Measurements from ENCODE around the gene LPP.

DNA sequence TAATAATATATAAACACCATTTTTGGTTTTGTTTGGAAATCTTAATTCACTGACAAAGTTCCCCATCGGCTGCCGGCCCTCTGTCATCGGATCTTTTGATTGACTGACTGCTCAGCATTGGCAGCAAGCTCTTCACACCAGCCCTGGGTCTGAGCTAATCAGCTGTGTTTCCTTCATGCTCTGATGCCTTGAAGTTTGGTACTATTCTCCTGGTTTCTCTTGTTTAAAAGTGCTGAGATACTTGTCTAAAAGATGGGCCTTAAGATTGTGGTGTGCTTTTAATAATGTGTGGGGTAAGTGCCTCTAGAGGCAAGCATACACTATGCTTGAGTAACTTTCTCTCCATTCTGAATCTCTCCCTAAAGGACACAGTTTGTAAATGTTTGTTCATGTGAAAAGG lies 602.3 kb downstream of the LPP start:
- TF ChIP-seq, protein P1, sequence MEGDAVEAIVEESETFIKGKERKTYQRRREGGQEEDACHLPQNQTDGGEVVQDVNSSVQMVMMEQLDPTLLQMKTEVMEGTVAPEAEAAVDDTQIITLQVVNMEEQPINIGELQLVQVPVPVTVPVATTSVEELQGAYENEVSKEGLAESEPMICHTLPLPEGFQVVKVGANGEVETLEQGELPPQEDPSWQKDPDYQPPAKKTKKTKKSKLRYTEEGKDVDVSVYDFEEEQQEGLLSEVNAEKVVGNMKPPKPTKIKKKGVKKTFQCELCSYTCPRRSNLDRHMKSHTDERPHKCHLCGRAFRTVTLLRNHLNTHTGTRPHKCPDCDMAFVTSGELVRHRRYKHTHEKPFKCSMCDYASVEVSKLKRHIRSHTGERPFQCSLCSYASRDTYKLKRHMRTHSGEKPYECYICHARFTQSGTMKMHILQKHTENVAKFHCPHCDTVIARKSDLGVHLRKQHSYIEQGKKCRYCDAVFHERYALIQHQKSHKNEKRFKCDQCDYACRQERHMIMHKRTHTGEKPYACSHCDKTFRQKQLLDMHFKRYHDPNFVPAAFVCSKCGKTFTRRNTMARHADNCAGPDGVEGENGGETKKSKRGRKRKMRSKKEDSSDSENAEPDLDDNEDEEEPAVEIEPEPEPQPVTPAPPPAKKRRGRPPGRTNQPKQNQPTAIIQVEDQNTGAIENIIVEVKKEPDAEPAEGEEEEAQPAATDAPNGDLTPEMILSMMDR (IDR thresholded peaks at IDR 0.05 in 2 of 3, conservative IDR thresholded peaks at IDR 0.05 in 1 of 3; ENCODE audit: control insufficient read depth in 2 of 3, extremely low read depth in 1 of 3, insufficient read depth in 1 of 3, low read depth in 3 of 3, low read length in 3 of 3) = no peak
- TF ChIP-seq SMC3 (IDR thresholded peaks at IDR 0.05; ENCODE audit: borderline replicate concordance, low read length) = no peak

Measured in GM12878 (cell line).